ENCODE measurements around the gene FCHO2.

GRCh38 chr5:73131711-73132425, 176.0 kb downstream of the FCHO2 start:
- TF ChIP-seq EZH2 (IDR thresholded peaks at IDR 0.05; ENCODE audit: insufficient read depth, poor library complexity, severe bottlenecking): no peak
- no peak for TF ChIP-seq EZH2phosphoT487 (IDR thresholded peaks at IDR 0.05; ENCODE audit: insufficient read depth, low read depth)

All from GM23248 (cell line).